Esophagus muscularis mucosa (tissue), 4 donors: ENCODE results near the gene ADAMTS17.

Experiments used
- EP300 ChIP-seq: sonication (generic); formaldehyde crosslinking; IDR thresholded peaks from one replicate; pipeline ENCODE4 v1.6.1; 2017; ENCODE audit warnings: antibody characterized with exemption
- POLR2A ChIP-seq: fragments of 450-650 bp; IDR thresholded peaks from one replicate; pipeline ENCODE4 v1.6.1; 2017; ENCODE audit warnings: antibody characterized with exemption, moderate library complexity, mild to moderate bottlenecking, low read depth
- TF ChIP-seq, protein P1 (sequence below), 3 experiments: fragments of 200-600 bp in 2 of 3; fragments of 450-650 bp in 1 of 3; sonication (generic) in 2 of 3; IDR thresholded peaks; one replicate each; pipeline ENCODE4 v1.5.1; 2017 to 2019; ENCODE audit warnings: antibody characterized with exemption in 3 of 3, mild to moderate bottlenecking in 2 of 3, moderate library complexity in 1 of 3

DNA sequence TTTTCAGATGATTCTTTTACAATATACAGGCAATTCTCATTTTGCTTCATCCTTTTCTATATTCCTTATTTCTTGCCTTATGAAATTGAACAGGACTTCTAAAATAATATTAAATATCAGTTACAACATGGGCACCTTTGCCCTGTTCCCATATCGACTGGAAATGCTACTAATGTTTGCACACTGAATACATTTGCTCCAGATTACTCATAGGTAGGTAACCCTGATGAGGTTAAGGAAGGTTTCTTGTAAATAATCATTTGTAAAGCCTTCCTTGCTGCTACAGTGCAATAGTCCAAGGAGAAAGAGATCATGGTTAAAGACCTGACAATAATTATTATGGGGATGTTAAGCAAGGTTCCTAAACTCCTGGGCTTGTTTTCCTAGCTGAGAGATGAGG is 175.5 kb downstream of the ADAMTS17 start:
- TF ChIP-seq, protein P1, sequence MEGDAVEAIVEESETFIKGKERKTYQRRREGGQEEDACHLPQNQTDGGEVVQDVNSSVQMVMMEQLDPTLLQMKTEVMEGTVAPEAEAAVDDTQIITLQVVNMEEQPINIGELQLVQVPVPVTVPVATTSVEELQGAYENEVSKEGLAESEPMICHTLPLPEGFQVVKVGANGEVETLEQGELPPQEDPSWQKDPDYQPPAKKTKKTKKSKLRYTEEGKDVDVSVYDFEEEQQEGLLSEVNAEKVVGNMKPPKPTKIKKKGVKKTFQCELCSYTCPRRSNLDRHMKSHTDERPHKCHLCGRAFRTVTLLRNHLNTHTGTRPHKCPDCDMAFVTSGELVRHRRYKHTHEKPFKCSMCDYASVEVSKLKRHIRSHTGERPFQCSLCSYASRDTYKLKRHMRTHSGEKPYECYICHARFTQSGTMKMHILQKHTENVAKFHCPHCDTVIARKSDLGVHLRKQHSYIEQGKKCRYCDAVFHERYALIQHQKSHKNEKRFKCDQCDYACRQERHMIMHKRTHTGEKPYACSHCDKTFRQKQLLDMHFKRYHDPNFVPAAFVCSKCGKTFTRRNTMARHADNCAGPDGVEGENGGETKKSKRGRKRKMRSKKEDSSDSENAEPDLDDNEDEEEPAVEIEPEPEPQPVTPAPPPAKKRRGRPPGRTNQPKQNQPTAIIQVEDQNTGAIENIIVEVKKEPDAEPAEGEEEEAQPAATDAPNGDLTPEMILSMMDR (IDR thresholded peaks at IDR 0.05): no peak
- TF ChIP-seq POLR2A (no peak), EP300 (no peak)
